HG02870 (cell line): Measurements from ENCODE around the gene CIART.

ENCODE experiments used
- ATAC-seq: cut with Tn5 transposase; IDR thresholded peaks from one replicate; pipeline ENCODE4 v1.9.1; 2021; ENCODE audit warnings: mild to moderate bottlenecking, moderate library complexity; ENCODE audit not compliant: unreplicated experiment

CIART gene

GRCh38 chr1:150261367-150261766 lies 21.0 kb upstream of the CIART start:
- no peak for ATAC-seq

- no peak for ATAC-seq
These were observed 19.7 kb upstream of the CIART start for GRCh38 chr1:150262388-150263320.

- no peak for ATAC-seq
These were observed 18.8 kb upstream of the CIART start for GRCh38 chr1:150263549-150263948.

GRCh38 chr1:150267896-150268295 lies 14.5 kb upstream of the CIART start:
- no peak for ATAC-seq

- no peak for ATAC-seq
These were observed 14.0 kb upstream of the CIART start for GRCh38 chr1:150268340-150268704.

GRCh38 chr1:150268705-150269403 lies 13.5 kb upstream of the CIART start, which contains the start of gene APH1A:
APH1A (minus strand) TSS chr1:150269016; CDS start chr1:150268810, 206 bp downstream.
- peak; percentile 69 for ATAC-seq

GRCh38 chr1:150269451-150269850 lies 12.9 kb upstream of the CIART start:
- no peak for ATAC-seq

GRCh38 chr1:150271291-150271959 lies 10.9 kb upstream of the CIART start:
- no peak for ATAC-seq

- no peak for ATAC-seq
These were observed 9.0 kb upstream of the CIART start for GRCh38 chr1:150273311-150273710.

GRCh38 chr1:150280138-150280707 lies 2.1 kb upstream of the CIART start:
- ATAC-seq, result no peak

GRCh38 chr1:150281221-150281757 lies 1.1 kb upstream of the CIART start:
- ATAC-seq, result no peak

- no peak for ATAC-seq
These were observed 204 bp downstream of the CIART start for GRCh38 chr1:150282558-150282958.

- ATAC-seq, result no peak
These were observed 906 bp downstream of the CIART start for GRCh38 chr1:150283260-150283659.

GRCh38 chr1:150288382-150288781 lies 6.0 kb downstream of the CIART start:
- no peak for ATAC-seq

- no peak for ATAC-seq
These were observed 6.5 kb downstream of the CIART start for GRCh38 chr1:150288822-150289221.

GRCh38 chr1:150293433-150294253 lies 11.3 kb downstream of the CIART start, which contains the start of gene MRPS21:
MRPS21 (plus strand) TSS chr1:150293861; CDS start chr1:150294367, 506 bp downstream.
- peak; percentile 96 for ATAC-seq

GRCh38 chr1:150295476-150295875 lies 13.1 kb downstream of the CIART start:
- ATAC-seq, result no peak

- ATAC-seq, result no peak
These were observed 17.4 kb downstream of the CIART start for GRCh38 chr1:150299716-150300115.

- no peak for ATAC-seq
These were observed 20.0 kb downstream of the CIART start for GRCh38 chr1:150302338-150302737.

- no peak for ATAC-seq
These were observed 20.5 kb downstream of the CIART start for GRCh38 chr1:150302902-150303301.
